HG03280 (cell line): ENCODE data around the gene ZNF407.

ENCODE experiments used
- ATAC-seq: cut with Tn5 transposase; IDR thresholded peaks from one replicate; pipeline ENCODE4 v1.9.1; 2021; ENCODE audit warnings: mild to moderate bottlenecking, moderate library complexity; ENCODE audit not compliant: unreplicated experiment

Gene ZNF407

GRCh38 chr18:74715865-74716712, 118.4 kb downstream of the ZNF407 start:
- ATAC-seq = no peak

GRCh38 chr18:74718312-74718711, 120.6 kb downstream of the ZNF407 start:
- ATAC-seq = no peak

GRCh38 chr18:74722237-74722636, 124.6 kb downstream of the ZNF407 start:
- ATAC-seq = no peak

GRCh38 chr18:74724186-74724585, 126.5 kb downstream of the ZNF407 start:
- ATAC-seq = no peak

GRCh38 chr18:74725690-74726089, 128.0 kb downstream of the ZNF407 start:
- no peak for ATAC-seq

GRCh38 chr18:74728586-74728985, 130.9 kb downstream of the ZNF407 start:
- no peak for ATAC-seq

GRCh38 chr18:74731097-74731496, 133.4 kb downstream of the ZNF407 start:
- ATAC-seq = no peak

- no peak for ATAC-seq
These were observed 134.7 kb downstream of the ZNF407 start for GRCh38 chr18:74732380-74732779.

- ATAC-seq = no peak
These were observed 135.9 kb downstream of the ZNF407 start for GRCh38 chr18:74733598-74733997.

GRCh38 chr18:74734013-74734444, 136.4 kb downstream of the ZNF407 start:
- no peak for ATAC-seq

- no peak for ATAC-seq
These were observed 142.3 kb downstream of the ZNF407 start for GRCh38 chr18:74739926-74740325.

- no peak for ATAC-seq
These were observed 145.0 kb downstream of the ZNF407 start for GRCh38 chr18:74742573-74743243.

GRCh38 chr18:74745633-74746403, 148.1 kb downstream of the ZNF407 start:
- no peak for ATAC-seq

- ATAC-seq = no peak
These were observed 151.1 kb downstream of the ZNF407 start for GRCh38 chr18:74748809-74749208.

GRCh38 chr18:74758995-74759394, 161.3 kb downstream of the ZNF407 start:
- no peak for ATAC-seq

GRCh38 chr18:74760026-74760425, 162.4 kb downstream of the ZNF407 start:
- ATAC-seq = no peak

GRCh38 chr18:74760436-74760835, 162.8 kb downstream of the ZNF407 start:
- ATAC-seq = no peak

GRCh38 chr18:74766251-74766650, 168.6 kb downstream of the ZNF407 start:
- no peak for ATAC-seq

GRCh38 chr18:74768096-74768495, 170.4 kb downstream of the ZNF407 start:
- ATAC-seq = no peak

- peak; percentile 75 for ATAC-seq
These were observed 175.5 kb downstream of the ZNF407 start for GRCh38 chr18:74773171-74773624.

- no peak for ATAC-seq
These were observed 176.8 kb downstream of the ZNF407 start for GRCh38 chr18:74774486-74774885.
